COLO668 (cell line): ENCODE data around the gene CIT.
"Not testable (repeated sequence)": the region's sequence is repeated elsewhere in the genome, so short reads cannot be mapped to it uniquely, and the experiment has no call there.

Source experiments
- DNase-seq: peaks from one replicate; lab custom pipeline; 2025; ENCODE audit not compliant: unreplicated experiment; lab: John Stamatoyannopoulos, UW

The CIT gene

DNA sequence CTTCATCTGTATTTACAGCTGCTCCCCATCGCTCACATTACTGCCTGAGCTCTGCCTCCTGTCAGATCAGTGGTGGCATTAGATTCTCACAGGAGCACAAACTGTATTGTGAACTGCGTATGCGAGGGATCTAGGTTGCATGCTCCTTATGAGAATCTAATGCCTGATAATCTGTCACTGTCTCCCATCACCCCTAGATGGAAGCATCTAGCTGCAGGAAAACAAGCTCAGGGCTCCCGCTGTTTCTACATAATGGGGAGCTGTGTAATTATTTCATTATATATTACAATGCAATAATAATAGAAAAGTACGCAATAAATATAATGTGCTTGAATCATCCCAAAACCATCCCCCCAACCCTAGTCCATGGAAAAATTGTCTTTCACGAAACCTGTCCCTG lies 219.0 kb downstream of the CIT start:
- DNase-seq: not testable (repeated sequence)

- DNase-seq: not testable (repeated sequence)
Observed at GRCh38 chr12:119657001-119657400, 220.1 kb downstream of the CIT start.

DNA sequence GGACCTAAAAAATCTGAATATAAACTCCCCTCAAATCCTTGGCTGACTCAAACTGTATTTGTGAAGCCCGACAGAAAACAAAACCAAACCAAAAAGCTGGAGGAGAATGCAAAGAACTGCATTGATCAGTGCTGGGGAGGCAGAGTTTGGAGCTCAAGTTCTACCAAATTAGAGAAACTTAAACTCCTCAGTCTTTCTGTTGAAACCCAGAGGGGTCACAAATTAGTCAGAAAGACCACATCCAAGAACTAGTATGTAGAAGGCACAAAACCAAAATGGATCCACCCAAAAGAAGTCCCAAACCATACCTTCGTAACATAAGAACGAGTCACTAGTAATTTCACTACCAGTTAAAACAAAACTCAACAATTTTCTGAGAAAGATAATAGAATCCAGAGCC lies 224.5 kb downstream of the CIT start:
- no peak for DNase-seq

GRCh38 chr12:119649202-119649808 lies 227.8 kb downstream of the CIT start:
- no peak for DNase-seq

DNA sequence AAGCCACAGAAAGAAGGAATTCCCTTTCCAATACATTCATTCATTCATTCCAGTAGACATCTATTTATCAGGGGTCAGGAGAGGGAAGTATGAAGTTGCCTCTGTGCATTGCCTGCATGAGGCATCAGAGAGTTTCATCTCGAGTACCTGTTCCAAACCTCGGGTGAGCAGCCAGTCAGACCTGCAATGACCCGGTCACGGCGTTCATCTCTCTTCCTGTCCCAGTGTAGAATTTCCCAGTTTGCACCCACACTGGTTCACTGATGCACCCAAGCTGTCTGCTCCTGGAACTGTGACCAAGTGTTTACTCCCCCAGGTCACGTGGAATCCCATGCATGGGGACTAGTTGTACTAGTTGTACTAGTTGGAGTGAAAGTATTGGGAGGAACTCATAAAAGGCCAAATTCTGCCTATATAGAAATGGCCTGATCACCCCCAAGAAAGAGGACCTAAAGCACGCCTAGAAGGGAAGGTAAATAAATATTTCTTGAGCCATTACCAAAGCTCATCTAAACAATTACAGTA lies 231.5 kb downstream of the CIT start:
- DNase-seq: no peak

DNA sequence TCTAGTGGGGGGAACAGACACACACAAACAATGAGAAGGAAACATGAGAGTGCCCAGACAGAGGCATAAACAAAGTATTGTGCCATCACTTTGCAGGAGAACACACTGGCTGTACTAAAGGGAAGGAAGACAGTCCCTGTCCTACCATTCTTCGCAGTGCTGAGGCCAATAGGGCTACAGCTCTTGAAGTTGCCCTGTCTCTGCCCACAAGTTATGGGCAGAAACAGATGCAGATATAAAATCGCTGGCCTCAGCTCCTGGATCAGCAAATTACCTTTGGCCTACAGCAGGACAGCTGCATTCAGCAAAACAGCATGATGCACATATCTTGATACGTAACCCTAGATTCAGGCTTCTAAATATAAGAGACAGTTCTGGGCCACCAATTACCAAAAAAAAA lies 232.2 kb downstream of the CIT start:
- no peak for DNase-seq

GRCh38 chr12:119642986-119643385 lies 234.1 kb downstream of the CIT start:
- DNase-seq: no peak
